GM23338 (cell line): ENCODE data around the gene MRTFA.

Experiments used
- ETS1 ChIP-seq: IDR thresholded peaks from 2 replicates; pipeline ENCODE4 v1.6.1; 2016; ENCODE audit warnings: antibody characterized with exemption
- EZH2 ChIP-seq: fragments of 200-600 bp; sonication (generic); IDR thresholded peaks from one replicate; pipeline ENCODE4 v1.8.0; 2017; ENCODE audit warnings: antibody characterized with exemption, mild to moderate bottlenecking, low read depth; ENCODE audit not compliant: unreplicated experiment
- TF ChIP-seq, protein P1 (sequence below), 2 experiments: fragments of 200-600 bp in 1 of 2; sonication (generic) in 1 of 2; conservative IDR thresholded peaks; 2 replicates each; pipeline versions ENCODE4 v1.5.1 to v1.6.1; 2016 to 2017; ENCODE audit warnings: antibody characterized with exemption in 2 of 2, low read depth in 2 of 2, mild to moderate bottlenecking in 2 of 2, moderate library complexity in 1 of 2
- TF ChIP-seq, protein P2 (sequence below): IDR thresholded peaks from one replicate; pipeline ENCODE4 v1.6.1; 2018; ENCODE audit warnings: antibody characterized with exemption; ENCODE audit not compliant: unreplicated experiment

GRCh38 chr22:40553014-40553554, 83.4 kb downstream of the MRTFA start:
- TF ChIP-seq, protein P1, sequence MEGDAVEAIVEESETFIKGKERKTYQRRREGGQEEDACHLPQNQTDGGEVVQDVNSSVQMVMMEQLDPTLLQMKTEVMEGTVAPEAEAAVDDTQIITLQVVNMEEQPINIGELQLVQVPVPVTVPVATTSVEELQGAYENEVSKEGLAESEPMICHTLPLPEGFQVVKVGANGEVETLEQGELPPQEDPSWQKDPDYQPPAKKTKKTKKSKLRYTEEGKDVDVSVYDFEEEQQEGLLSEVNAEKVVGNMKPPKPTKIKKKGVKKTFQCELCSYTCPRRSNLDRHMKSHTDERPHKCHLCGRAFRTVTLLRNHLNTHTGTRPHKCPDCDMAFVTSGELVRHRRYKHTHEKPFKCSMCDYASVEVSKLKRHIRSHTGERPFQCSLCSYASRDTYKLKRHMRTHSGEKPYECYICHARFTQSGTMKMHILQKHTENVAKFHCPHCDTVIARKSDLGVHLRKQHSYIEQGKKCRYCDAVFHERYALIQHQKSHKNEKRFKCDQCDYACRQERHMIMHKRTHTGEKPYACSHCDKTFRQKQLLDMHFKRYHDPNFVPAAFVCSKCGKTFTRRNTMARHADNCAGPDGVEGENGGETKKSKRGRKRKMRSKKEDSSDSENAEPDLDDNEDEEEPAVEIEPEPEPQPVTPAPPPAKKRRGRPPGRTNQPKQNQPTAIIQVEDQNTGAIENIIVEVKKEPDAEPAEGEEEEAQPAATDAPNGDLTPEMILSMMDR (conservative IDR thresholded peaks at IDR 0.05; ENCODE audit: low read depth in 2 of 2), result no peak
- TF ChIP-seq, protein P2, sequence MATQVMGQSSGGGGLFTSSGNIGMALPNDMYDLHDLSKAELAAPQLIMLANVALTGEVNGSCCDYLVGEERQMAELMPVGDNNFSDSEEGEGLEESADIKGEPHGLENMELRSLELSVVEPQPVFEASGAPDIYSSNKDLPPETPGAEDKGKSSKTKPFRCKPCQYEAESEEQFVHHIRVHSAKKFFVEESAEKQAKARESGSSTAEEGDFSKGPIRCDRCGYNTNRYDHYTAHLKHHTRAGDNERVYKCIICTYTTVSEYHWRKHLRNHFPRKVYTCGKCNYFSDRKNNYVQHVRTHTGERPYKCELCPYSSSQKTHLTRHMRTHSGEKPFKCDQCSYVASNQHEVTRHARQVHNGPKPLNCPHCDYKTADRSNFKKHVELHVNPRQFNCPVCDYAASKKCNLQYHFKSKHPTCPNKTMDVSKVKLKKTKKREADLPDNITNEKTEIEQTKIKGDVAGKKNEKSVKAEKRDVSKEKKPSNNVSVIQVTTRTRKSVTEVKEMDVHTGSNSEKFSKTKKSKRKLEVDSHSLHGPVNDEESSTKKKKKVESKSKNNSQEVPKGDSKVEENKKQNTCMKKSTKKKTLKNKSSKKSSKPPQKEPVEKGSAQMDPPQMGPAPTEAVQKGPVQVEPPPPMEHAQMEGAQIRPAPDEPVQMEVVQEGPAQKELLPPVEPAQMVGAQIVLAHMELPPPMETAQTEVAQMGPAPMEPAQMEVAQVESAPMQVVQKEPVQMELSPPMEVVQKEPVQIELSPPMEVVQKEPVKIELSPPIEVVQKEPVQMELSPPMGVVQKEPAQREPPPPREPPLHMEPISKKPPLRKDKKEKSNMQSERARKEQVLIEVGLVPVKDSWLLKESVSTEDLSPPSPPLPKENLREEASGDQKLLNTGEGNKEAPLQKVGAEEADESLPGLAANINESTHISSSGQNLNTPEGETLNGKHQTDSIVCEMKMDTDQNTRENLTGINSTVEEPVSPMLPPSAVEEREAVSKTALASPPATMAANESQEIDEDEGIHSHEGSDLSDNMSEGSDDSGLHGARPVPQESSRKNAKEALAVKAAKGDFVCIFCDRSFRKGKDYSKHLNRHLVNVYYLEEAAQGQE, result no peak
- TF ChIP-seq EZH2 (no peak), ETS1 (no peak)
